H9 (cell line): Measurements from ENCODE around the gene ZNF709. TPM values are rescaled to one million over a fixed set of nuclear protein-coding genes. Genes with fewer than 3 reads are reported as not detected.

Source experiments
- DNase-seq: peaks from one replicate; pipeline ENCODE4 v3.0.0-alpha.2; 2017
- H2AFZ ChIP-seq: one replicate; pipeline ENCODE4 v1.6.1; 2013; ENCODE audit warnings: mild to moderate bottlenecking, low read length, control low read depth, moderate library complexity
- H2AK5ac ChIP-seq: 2 replicates; pipeline ENCODE4 v1.6.1; 2013; ENCODE audit warnings: low read length, control low read depth, mixed read lengths; ENCODE audit not compliant: insufficient read length
- H2BK120ac ChIP-seq: one replicate; pipeline ENCODE4 v1.6.1; 2013; ENCODE audit warnings: low read depth, mild to moderate bottlenecking, low read length, control low read depth, inconsistent platforms; ENCODE audit not compliant: poor library complexity, severe bottlenecking
- H2BK12ac ChIP-seq: 2 replicates; pipeline ENCODE4 v1.6.1; 2013; ENCODE audit warnings: low read length, control low read depth, mixed read lengths, low read depth; ENCODE audit not compliant: insufficient read length
- H2BK15ac ChIP-seq: 2 replicates; pipeline ENCODE4 v1.6.1; 2013; ENCODE audit warnings: low read depth, low read length, control low read depth
- H2BK20ac ChIP-seq: one replicate; pipeline ENCODE4 v1.6.1; 2013; ENCODE audit warnings: low read depth, mild to moderate bottlenecking, low read length, control low read depth, inconsistent platforms; ENCODE audit not compliant: poor library complexity, severe bottlenecking
- H2BK5ac ChIP-seq: 2 replicates; pipeline ENCODE4 v1.6.1; 2013; ENCODE audit warnings: low read length, control low read depth, mixed read lengths; ENCODE audit not compliant: insufficient read length
- H3K14ac ChIP-seq: 2 replicates; pipeline ENCODE4 v1.6.1; 2013; ENCODE audit warnings: low read length, control low read depth; ENCODE audit not compliant: insufficient read depth
- H3K18ac ChIP-seq: 2 replicates; pipeline ENCODE4 v1.6.1; 2013; ENCODE audit warnings: low read depth, mild to moderate bottlenecking, mixed read lengths, low read length, control low read depth; ENCODE audit not compliant: insufficient read length
- H3K23ac ChIP-seq: 2 replicates; pipeline ENCODE4 v1.6.1; 2013; ENCODE audit warnings: low read length, control low read depth, mixed read lengths, low read depth; ENCODE audit not compliant: insufficient read length
- H3K23me2 ChIP-seq: 2 replicates; pipeline ENCODE4 v1.6.1; 2013; ENCODE audit warnings: low read depth, mild to moderate bottlenecking, mixed read lengths, low read length, control low read depth; ENCODE audit not compliant: insufficient read length, poor library complexity, severe bottlenecking
- H3K27ac ChIP-seq: 2 replicates; pipeline ENCODE4 v1.5.1; 2013; ENCODE audit warnings: low read length, control low read depth, mixed read lengths, low read depth; ENCODE audit not compliant: insufficient read length
- H3K27me3 ChIP-seq: 2 replicates; pipeline ENCODE4 v1.6.1; 2013; ENCODE audit warnings: low read length, control low read depth, inconsistent platforms; ENCODE audit not compliant: insufficient read depth
- H3K4ac ChIP-seq: 2 replicates; pipeline ENCODE4 v1.6.1; 2013; ENCODE audit warnings: low read depth, mild to moderate bottlenecking, control low read depth, inconsistent platforms, low read length, moderate library complexity
- H3K4me1 ChIP-seq: 2 replicates; pipeline ENCODE4 v1.6.1; 2013; ENCODE audit warnings: low read length, control low read depth, inconsistent platforms; ENCODE audit not compliant: insufficient read depth
- H3K4me2 ChIP-seq: 2 replicates; pipeline ENCODE4 v1.6.1; 2013; ENCODE audit warnings: low read length, control low read depth, mixed read lengths; ENCODE audit not compliant: insufficient read length, insufficient read depth
- H3K56ac ChIP-seq: 2 replicates; pipeline ENCODE4 v1.6.1; 2013; ENCODE audit warnings: low read depth, mild to moderate bottlenecking, mixed read lengths, low read length, control low read depth; ENCODE audit not compliant: insufficient read length
- H3K79me1 ChIP-seq: 2 replicates; pipeline ENCODE4 v1.6.1; 2013; ENCODE audit warnings: low read depth, mild to moderate bottlenecking, moderate library complexity, low read length, control low read depth, inconsistent platforms; ENCODE audit not compliant: insufficient read depth, poor library complexity, severe bottlenecking
- H3K79me2 ChIP-seq: 2 replicates; pipeline ENCODE4 v1.6.1; 2013; ENCODE audit warnings: low read length, control low read depth, inconsistent platforms; ENCODE audit not compliant: insufficient read depth
- H3K9ac ChIP-seq: 2 replicates; pipeline ENCODE4 v1.6.1; 2013; ENCODE audit warnings: low read length, control low read depth, mixed read lengths; ENCODE audit not compliant: insufficient read length; ENCODE audit errors: extremely low read depth
- H3K9me3 ChIP-seq: one replicate; pipeline ENCODE4 v1.6.1; 2013; ENCODE audit warnings: low read depth, low read length, inconsistent platforms; ENCODE audit not compliant: control insufficient read depth
- H3T11ph ChIP-seq: one replicate; pipeline ENCODE4 v1.6.1; 2013; ENCODE audit warnings: mild to moderate bottlenecking, low read length, control low read depth, inconsistent platforms
- H4K20me1 ChIP-seq: one replicate; pipeline ENCODE4 v1.6.1; 2013; ENCODE audit not compliant: control insufficient read depth, insufficient read length, insufficient read depth
- H4K5ac ChIP-seq: 2 replicates; pipeline ENCODE4 v1.6.1; 2013; ENCODE audit warnings: low read depth, mild to moderate bottlenecking, mixed read lengths, low read length, control low read depth; ENCODE audit not compliant: insufficient read length
- H4K8ac ChIP-seq: replicated peaks from 2 replicates; pipeline ENCODE4 v1.6.1; 2013; ENCODE audit warnings: low read length, control low read depth, mixed read lengths, low read depth; ENCODE audit not compliant: insufficient read length
- H4K91ac ChIP-seq: 2 replicates; pipeline ENCODE4 v1.6.1; 2013; ENCODE audit warnings: low read depth, mild to moderate bottlenecking, moderate library complexity, mixed read lengths, low read length, control low read depth; ENCODE audit not compliant: insufficient read length
- H3K27ac Mint-ChIP-seq, 3 experiments: 2 replicates in 2 of 3; 3 replicates in 1 of 3; pipeline ENCODE4 v1.8.0; 2020 to 2021; ENCODE audit warnings: mixed read lengths in 3 of 3, mild to moderate bottlenecking in 1 of 3, moderate library complexity in 1 of 3
- H3K27me3 Mint-ChIP-seq: 2 replicates; pipeline ENCODE4 v1.8.0; 2021; ENCODE audit warnings: low read depth, mild to moderate bottlenecking, moderate library complexity, mixed read lengths
- H3K36me3 Mint-ChIP-seq, 3 experiments: 2 replicates in 2 of 3; 3 replicates in 1 of 3; pipeline ENCODE4 v1.8.0; 2020 to 2021; ENCODE audit warnings: low read depth in 3 of 3, mixed read lengths in 3 of 3; ENCODE audit not compliant: insufficient read depth in 1 of 3
- H3K4me1 Mint-ChIP-seq, 2 experiments: 2 replicates each; pipeline ENCODE4 v1.8.0; 2020; ENCODE audit warnings: mixed read lengths in 2 of 2
- H3K4me3 Mint-ChIP-seq, 2 experiments: 2 replicates in 1 of 2; 3 replicates in 1 of 2; pipeline ENCODE4 v1.8.0; 2020 to 2021; ENCODE audit warnings: mild to moderate bottlenecking in 2 of 2, mixed read lengths in 2 of 2, moderate library complexity in 1 of 2
- H3K9me3 Mint-ChIP-seq, 2 experiments: 2 replicates in 1 of 2; 3 replicates in 1 of 2; pipeline ENCODE4 v1.8.0; 2020; ENCODE audit warnings: mild to moderate bottlenecking in 2 of 2, mixed read lengths in 2 of 2, moderate library complexity in 1 of 2
- WGBS: extraction: QIAGEN DNeasy Blood & Tissue Kit; methylation state at CpG from one replicate; pipeline ENCODE4 v1.1.7; 2013; ENCODE audit warnings: missing lambda C conversion rate, low lambda C conversion rate, mixed read lengths; ENCODE audit not compliant: insufficient read length; ENCODE audit errors: extremely low coverage; 5-methylcytosine and 5-hydroxymethylcytosine counted together
- total RNA-seq: library from RNA; stranded (reverse); gene quantifications from 2 replicates; pipeline ENCODE4 v1.2.1, GENCODE V29; 2021
- TF ChIP-seq, protein P1 (sequence below): fragments of 200-600 bp; sonication (generic); conservative IDR thresholded peaks from 3 replicates; pipeline ENCODE4 v1.8.0; 2021; ENCODE audit warnings: antibody characterized with exemption, mild to moderate bottlenecking

ZNF709 gene
- total RNA-seq, 1 experiment from 2014 or later = 2.1 TPM

- H3K23me2 ChIP-seq = no peaks in the 10 kb centered on the region
- no peak overlapping the region for H3K14ac ChIP-seq
- H2BK15ac ChIP-seq = no peak overlapping the region
- Mint-ChIP-seq H3K9me3 (peaks cover 73 to 78% of the 10 kb centered on the region in 2 experiments), H3K36me3 (peaks cover 38 to 56% (median 53%) of the 10 kb centered on the region in 3 experiments), H3K27ac (no peak overlapping the region), H3K4me3 (no peak overlapping the region), H3K27me3 (peaks cover 3% of the 10 kb centered on the region; the same call in 1 of the 2 replicates), H3K4me1 (no peaks in the 10 kb centered on the region)
- H3K9ac ChIP-seq = no peak overlapping the region
- no peak overlapping the region for H2BK120ac ChIP-seq
- no peak overlapping the region for H2AFZ ChIP-seq
- H3K23ac ChIP-seq = no peak overlapping the region
- no peaks in the 10 kb centered on the region for H4K20me1 ChIP-seq
- H3K79me1 ChIP-seq = no peaks in the 10 kb centered on the region
- no peak overlapping the region for H2BK5ac ChIP-seq
- H3K56ac ChIP-seq = no peak overlapping the region
- peaks cover 53% of the 10 kb centered on the region for H3K9me3 ChIP-seq
- no peaks in the 10 kb centered on the region for H3K4me1 ChIP-seq
- no peak overlapping the region for H2AK5ac ChIP-seq
- no peak overlapping the region for H3T11ph ChIP-seq
- H2BK20ac ChIP-seq = no peak overlapping the region
- no CpG with 5 or more reads among the region's 5 CpGs for WGBS
- no peak overlapping the region for H3K27ac ChIP-seq
- no peak overlapping the region for H3K18ac ChIP-seq
- no peak overlapping the region for H4K91ac ChIP-seq
- H4K8ac ChIP-seq = no peak overlapping the region
- TF ChIP-seq, protein P1, sequence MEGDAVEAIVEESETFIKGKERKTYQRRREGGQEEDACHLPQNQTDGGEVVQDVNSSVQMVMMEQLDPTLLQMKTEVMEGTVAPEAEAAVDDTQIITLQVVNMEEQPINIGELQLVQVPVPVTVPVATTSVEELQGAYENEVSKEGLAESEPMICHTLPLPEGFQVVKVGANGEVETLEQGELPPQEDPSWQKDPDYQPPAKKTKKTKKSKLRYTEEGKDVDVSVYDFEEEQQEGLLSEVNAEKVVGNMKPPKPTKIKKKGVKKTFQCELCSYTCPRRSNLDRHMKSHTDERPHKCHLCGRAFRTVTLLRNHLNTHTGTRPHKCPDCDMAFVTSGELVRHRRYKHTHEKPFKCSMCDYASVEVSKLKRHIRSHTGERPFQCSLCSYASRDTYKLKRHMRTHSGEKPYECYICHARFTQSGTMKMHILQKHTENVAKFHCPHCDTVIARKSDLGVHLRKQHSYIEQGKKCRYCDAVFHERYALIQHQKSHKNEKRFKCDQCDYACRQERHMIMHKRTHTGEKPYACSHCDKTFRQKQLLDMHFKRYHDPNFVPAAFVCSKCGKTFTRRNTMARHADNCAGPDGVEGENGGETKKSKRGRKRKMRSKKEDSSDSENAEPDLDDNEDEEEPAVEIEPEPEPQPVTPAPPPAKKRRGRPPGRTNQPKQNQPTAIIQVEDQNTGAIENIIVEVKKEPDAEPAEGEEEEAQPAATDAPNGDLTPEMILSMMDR = no peak
- no peak overlapping the region for H4K5ac ChIP-seq
- DNase-seq = no peak
- no peak overlapping the region for H2BK12ac ChIP-seq
- H3K79me2 ChIP-seq = no peaks in the 10 kb centered on the region
- no peaks in the 10 kb centered on the region for H3K27me3 ChIP-seq
- H3K4me2 ChIP-seq = no peak overlapping the region
- H3K4ac ChIP-seq = no peak overlapping the region
Measured at GRCh38 chr19:12465211-12465610, 19.4 kb downstream of the ZNF709 start.
